Trophoblast cell (in vitro differentiated cells and primary cell): Measurements from ENCODE around the gene LYPD6B.

Source experiments
- DNase-seq, 2 donors: peaks; one replicate each; pipeline ENCODE4 v3.0.0-alpha.2; 2016
- H2AFZ ChIP-seq: 2 replicates; pipeline ENCODE4 v1.6.1; 2013; ENCODE audit warnings: low read length, moderate library complexity, mild to moderate bottlenecking; ENCODE audit not compliant: insufficient read depth, poor library complexity
- H2AK5ac ChIP-seq: 2 replicates; pipeline ENCODE4 v1.6.1; 2013; ENCODE audit warnings: mild to moderate bottlenecking, low read length
- H2BK120ac ChIP-seq: 2 replicates; pipeline ENCODE4 v1.6.1; 2013; ENCODE audit warnings: low read length, mild to moderate bottlenecking, moderate library complexity; ENCODE audit not compliant: insufficient read depth, poor library complexity
- H2BK12ac ChIP-seq: 2 replicates; pipeline ENCODE4 v1.6.1; 2013; ENCODE audit warnings: mild to moderate bottlenecking, low read length, moderate library complexity
- H2BK5ac ChIP-seq: 2 replicates; pipeline ENCODE4 v1.6.1; 2013; ENCODE audit warnings: low read length, low read depth, moderate library complexity, mild to moderate bottlenecking; ENCODE audit not compliant: poor library complexity
- H3K14ac ChIP-seq: 2 replicates; pipeline ENCODE4 v1.6.1; 2013; ENCODE audit warnings: mild to moderate bottlenecking, low read length
- H3K18ac ChIP-seq: 2 replicates; pipeline ENCODE4 v1.6.1; 2013; ENCODE audit warnings: mild to moderate bottlenecking, low read length
- H3K23ac ChIP-seq: 2 replicates; pipeline ENCODE4 v1.6.1; 2013; ENCODE audit warnings: low read length
- H3K27ac ChIP-seq: 2 replicates; pipeline ENCODE4 v1.5.1; 2013; ENCODE audit warnings: low read depth, mild to moderate bottlenecking, inconsistent platforms, low read length, moderate library complexity
- H3K27me3 ChIP-seq: 2 replicates; pipeline ENCODE4 v1.6.1; 2013; ENCODE audit warnings: inconsistent platforms, mild to moderate bottlenecking, low read length, moderate library complexity; ENCODE audit not compliant: insufficient read depth
- H3K36me3 ChIP-seq, 2 experiments: 1 replicate in 1 of 2; 2 replicates in 1 of 2; pipeline ENCODE4 v1.6.1; 2013; ENCODE audit warnings: low read length in 2 of 2, mild to moderate bottlenecking in 2 of 2, moderate library complexity in 1 of 2; ENCODE audit not compliant: insufficient read depth in 2 of 2, control insufficient read depth in 1 of 2
- H3K4ac ChIP-seq: 2 replicates; pipeline ENCODE4 v1.6.1; 2013; ENCODE audit warnings: low read depth, mild to moderate bottlenecking, low read length, moderate library complexity
- H3K4me1 ChIP-seq, 2 experiments: 1 replicate in 1 of 2; 2 replicates in 1 of 2; pipeline ENCODE4 v1.6.1; 2013; ENCODE audit warnings: low read length in 2 of 2, mild to moderate bottlenecking in 2 of 2, moderate library complexity in 1 of 2; ENCODE audit not compliant: insufficient read depth in 2 of 2, control insufficient read depth in 1 of 2
- H3K4me2 ChIP-seq: 2 replicates; pipeline ENCODE4 v1.6.1; 2013; ENCODE audit warnings: inconsistent platforms, mild to moderate bottlenecking, low read length, moderate library complexity
- H3K4me3 ChIP-seq: 2 replicates; pipeline ENCODE4 v1.5.1; 2013; ENCODE audit warnings: mild to moderate bottlenecking, low read depth, low read length, inconsistent platforms
- H3K79me1 ChIP-seq: one replicate; pipeline ENCODE4 v1.6.1; 2013; ENCODE audit warnings: low read length
- H3K79me2 ChIP-seq: 2 replicates; pipeline ENCODE4 v1.6.1; 2013; ENCODE audit warnings: low read length, mild to moderate bottlenecking; ENCODE audit not compliant: control insufficient read depth, insufficient read depth, poor library complexity
- H3K9ac ChIP-seq: 2 replicates; pipeline ENCODE4 v1.6.1; 2013; ENCODE audit warnings: mild to moderate bottlenecking, low read length
- H3K9me3 ChIP-seq: 2 replicates; pipeline ENCODE4 v1.6.1; 2013; ENCODE audit warnings: low read depth, mild to moderate bottlenecking, control low read depth, inconsistent platforms, low read length; ENCODE audit not compliant: insufficient read depth
- H4K12ac ChIP-seq: 2 replicates; pipeline ENCODE4 v1.6.1; 2013; ENCODE audit warnings: low read depth, mild to moderate bottlenecking, low read length, moderate library complexity
- H4K8ac ChIP-seq: 2 replicates; pipeline ENCODE4 v1.6.1; 2013; ENCODE audit warnings: low read depth, mild to moderate bottlenecking, low read length, moderate library complexity
- H4K91ac ChIP-seq: one replicate; pipeline ENCODE4 v1.6.1; 2013; ENCODE audit warnings: low read depth, mild to moderate bottlenecking, low read length, moderate library complexity
- WGBS: extraction: QIAGEN DNeasy Blood & Tissue Kit; methylation state at CpG from one replicate; pipeline ENCODE4 v1.1.7; 2013; ENCODE audit warnings: missing lambda C conversion rate; ENCODE audit not compliant: insufficient read length, insufficient coverage; ENCODE audit errors: extremely low coverage; 5-methylcytosine and 5-hydroxymethylcytosine counted together

Gene LYPD6B

GRCh38 chr2:149062531-149062930 is 24.0 kb downstream of the LYPD6B start:
- no peak overlapping the region for H2BK12ac ChIP-seq
- no peak overlapping the region for H3K4me2 ChIP-seq
- DNase-seq = no peak
- no peak overlapping the region for H3K27ac ChIP-seq
- H2BK5ac ChIP-seq = no peak overlapping the region
- H4K8ac ChIP-seq = no peak overlapping the region
- H3K9ac ChIP-seq = no peak overlapping the region
- H4K91ac ChIP-seq = no peak overlapping the region
- H3K18ac ChIP-seq = no peak overlapping the region
- H2BK120ac ChIP-seq = no peak overlapping the region
- no peak overlapping the region for H2AFZ ChIP-seq
- H3K9me3 ChIP-seq = no peaks in the 10 kb centered on the region
- no peak overlapping the region for H4K12ac ChIP-seq
- H3K4ac ChIP-seq = no peak overlapping the region
- H2AK5ac ChIP-seq = no peak overlapping the region
- H3K4me3 ChIP-seq = no peak overlapping the region
- H3K14ac ChIP-seq = no peak overlapping the region
- peaks cover 3% of the 10 kb centered on the region for H3K79me1 ChIP-seq
- peaks cover 2% of the 10 kb centered on the region for H3K79me2 ChIP-seq
- H3K4me1 ChIP-seq = peaks cover 16 to 28% of the 10 kb centered on the region in 2 experiments
- H3K23ac ChIP-seq = no peak overlapping the region
- no CpG with 5 or more reads among the region's 3 CpGs for WGBS
- no peaks in the 10 kb centered on the region for H3K27me3 ChIP-seq
- H3K36me3 ChIP-seq = peaks cover 0 to 1% of the 10 kb centered on the region in 2 experiments

- no peak for DNase-seq
- no peak overlapping the region for H4K8ac ChIP-seq
- no peak overlapping the region for H2BK5ac ChIP-seq
- peaks cover 2% of the 10 kb centered on the region for H3K79me2 ChIP-seq
- H2BK12ac ChIP-seq = no peak overlapping the region
- H3K9me3 ChIP-seq = no peaks in the 10 kb centered on the region
- no peak overlapping the region for H4K12ac ChIP-seq
- H3K79me1 ChIP-seq = peaks cover 5% of the 10 kb centered on the region
- no peak overlapping the region for H3K4ac ChIP-seq
- no peak overlapping the region for H3K14ac ChIP-seq
- no peak overlapping the region for H2BK120ac ChIP-seq
- H3K27ac ChIP-seq = no peak overlapping the region
- peaks cover 16 to 28% of the 10 kb centered on the region in 2 experiments for H3K4me1 ChIP-seq
- no peaks in the 10 kb centered on the region for H3K27me3 ChIP-seq
- no peak overlapping the region for H3K4me3 ChIP-seq
- H3K4me2 ChIP-seq = no peak overlapping the region
- no CpG with 5 or more reads among the region's 4 CpGs for WGBS
- no peak overlapping the region for H4K91ac ChIP-seq
- no peak overlapping the region for H2AFZ ChIP-seq
- H3K23ac ChIP-seq = no peak overlapping the region
- no peaks in the 10 kb centered on the region for H3K36me3 ChIP-seq
- no peak overlapping the region for H3K18ac ChIP-seq
- H3K9ac ChIP-seq = no peak overlapping the region
- no peak overlapping the region for H2AK5ac ChIP-seq
Observed at GRCh38 chr2:149063177-149063576, 24.7 kb downstream of the LYPD6B start.

GRCh38 chr2:149064365-149064841 is 25.9 kb downstream of the LYPD6B start:
- no peak overlapping the region for H3K27ac ChIP-seq
- no peaks in the 10 kb centered on the region for H3K9me3 ChIP-seq
- no peaks in the 10 kb centered on the region for H3K27me3 ChIP-seq
- H3K4ac ChIP-seq = no peak overlapping the region
- H3K14ac ChIP-seq = no peak overlapping the region
- H3K36me3 ChIP-seq = no peaks in the 10 kb centered on the region
- H3K79me1 ChIP-seq = peaks cover 5% of the 10 kb centered on the region
- no peak overlapping the region for H3K18ac ChIP-seq
- H2BK120ac ChIP-seq = no peak overlapping the region
- H3K79me2 ChIP-seq = peaks cover 2% of the 10 kb centered on the region
- H3K23ac ChIP-seq = no peak overlapping the region
- no peak overlapping the region for H2BK5ac ChIP-seq
- H4K12ac ChIP-seq = no peak overlapping the region
- H4K91ac ChIP-seq = no peak overlapping the region
- no peak overlapping the region for H2AK5ac ChIP-seq
- WGBS = no CpG with 5 or more reads among the region's 3 CpGs
- no peak overlapping the region for H3K4me2 ChIP-seq
- H4K8ac ChIP-seq = no peak overlapping the region
- H3K4me1 ChIP-seq = peaks cover 14 to 25% of the 10 kb centered on the region in 2 experiments
- H3K9ac ChIP-seq = no peak overlapping the region
- no peak overlapping the region for H2BK12ac ChIP-seq
- DNase-seq = no peak
- no peak overlapping the region for H3K4me3 ChIP-seq
- no peak overlapping the region for H2AFZ ChIP-seq

GRCh38 chr2:149064856-149065630 is 26.5 kb downstream of the LYPD6B start:
- Histone ChIP-seq H3K4ac (no peak overlapping the region), H2BK12ac (no peak overlapping the region), H2BK120ac (no peak overlapping the region), H3K4me3 (no peak overlapping the region), H3K27ac (no peak overlapping the region), H3K14ac (no peak overlapping the region), H3K4me1 (peaks cover 8 to 23% of the 10 kb centered on the region in 2 experiments), H3K9ac (no peak overlapping the region), H2BK5ac (no peak overlapping the region), H4K12ac (no peak overlapping the region), H3K79me1 (peaks cover 2% of the 10 kb centered on the region), H2AFZ (no peak overlapping the region), H3K27me3 (no peaks in the 10 kb centered on the region), H4K8ac (no peak overlapping the region), H3K9me3 (no peaks in the 10 kb centered on the region), H3K79me2 (no peaks in the 10 kb centered on the region), H3K23ac (no peak overlapping the region), H3K36me3 (no peaks in the 10 kb centered on the region), H3K18ac (no peak overlapping the region), H4K91ac (no peak overlapping the region), H3K4me2 (no peak overlapping the region), H2AK5ac (no peak overlapping the region)
- DNase-seq = no peak
- WGBS = no CpG with 5 or more reads among the region's 5 CpGs
